Activated naive CD8-positive, alpha-beta T cell (primary cell): ENCODE results near the gene RAD51B.
"Not testable (repeated sequence)": the region's sequence is repeated elsewhere in the genome, so short reads cannot be mapped to it uniquely, and the experiment has no call there.

ENCODE experiments used
- H3K27ac Mint-ChIP-seq: one replicate; pipeline ENCODE4 v1.8.0; 2021; ENCODE audit warnings: mixed read lengths
- H3K27me3 Mint-ChIP-seq: one replicate; pipeline ENCODE4 v1.8.0; 2021; ENCODE audit warnings: mixed read lengths
- H3K36me3 Mint-ChIP-seq: one replicate; pipeline ENCODE4 v1.8.0; 2021; ENCODE audit warnings: mixed read lengths
- H3K4me1 Mint-ChIP-seq: one replicate; pipeline ENCODE4 v1.8.0; 2021; ENCODE audit warnings: low read depth, mixed read lengths
- H3K4me3 Mint-ChIP-seq: one replicate; pipeline ENCODE4 v1.8.0; 2021; ENCODE audit warnings: mild to moderate bottlenecking, mixed read lengths
- H3K9me3 Mint-ChIP-seq: one replicate; pipeline ENCODE4 v1.8.0; 2021; ENCODE audit warnings: low read depth, mixed read lengths

The RAD51B gene

DNA sequence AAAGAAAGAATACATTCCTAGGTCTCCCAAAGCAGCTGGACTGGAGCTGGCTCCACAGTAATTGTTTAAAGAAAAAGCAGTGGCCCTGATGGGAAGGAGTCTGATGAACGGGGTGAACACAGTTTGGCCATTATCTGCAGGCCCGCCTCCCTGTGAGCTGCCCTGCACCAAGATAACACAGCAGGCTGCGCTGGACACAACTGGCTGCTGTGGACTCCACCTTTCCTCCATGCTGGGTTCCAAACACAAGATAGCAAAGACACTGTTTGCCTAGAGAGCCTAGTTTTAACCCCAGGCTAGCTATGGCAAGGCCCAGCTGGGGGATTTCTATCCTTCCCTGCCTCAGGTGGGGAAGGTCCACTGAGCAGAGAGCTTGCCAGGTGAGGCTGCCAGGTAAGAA is 938.7 kb downstream of the RAD51B start:
- Mint-ChIP-seq H3K27ac (no peak overlapping the region), H3K4me3 (no peak overlapping the region), H3K4me1 (peaks cover 16% of the 10 kb centered on the region), H3K9me3 (no peaks in the 10 kb centered on the region), H3K27me3 (no peaks in the 10 kb centered on the region), H3K36me3 (no peaks in the 10 kb centered on the region)

DNA sequence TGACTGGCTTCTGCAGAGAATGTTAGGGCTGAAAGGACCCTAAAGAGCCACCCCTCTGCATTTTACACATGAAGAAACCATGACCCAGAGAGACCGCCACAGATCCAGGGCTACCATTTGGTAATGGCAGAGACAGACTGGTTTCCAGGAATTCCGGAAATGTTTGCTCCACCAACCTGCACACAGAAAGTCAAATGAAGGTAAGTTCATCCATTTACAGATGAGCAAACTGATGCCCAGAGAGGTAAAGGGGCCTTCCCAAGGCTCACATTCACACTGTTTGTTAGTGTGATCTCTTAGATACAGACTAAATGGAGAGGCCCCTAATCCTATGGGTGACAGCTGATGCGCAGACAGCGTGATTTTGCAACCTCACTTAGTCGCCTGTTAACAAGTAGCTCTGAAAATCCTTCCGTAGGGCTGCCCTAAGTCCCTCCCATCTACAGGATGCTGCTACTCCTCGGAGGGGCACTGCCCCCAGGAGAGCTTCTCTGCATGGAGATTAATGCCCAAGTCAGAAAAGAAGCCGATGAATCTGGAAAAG is 939.5 kb downstream of the RAD51B start:
- peaks cover 16% of the 10 kb centered on the region for H3K4me1 Mint-ChIP-seq
- no peaks in the 10 kb centered on the region for H3K36me3 Mint-ChIP-seq
- H3K27ac Mint-ChIP-seq = no peak overlapping the region
- H3K9me3 Mint-ChIP-seq = no peaks in the 10 kb centered on the region
- no peaks in the 10 kb centered on the region for H3K27me3 Mint-ChIP-seq
- H3K4me3 Mint-ChIP-seq = no peak overlapping the region

DNA sequence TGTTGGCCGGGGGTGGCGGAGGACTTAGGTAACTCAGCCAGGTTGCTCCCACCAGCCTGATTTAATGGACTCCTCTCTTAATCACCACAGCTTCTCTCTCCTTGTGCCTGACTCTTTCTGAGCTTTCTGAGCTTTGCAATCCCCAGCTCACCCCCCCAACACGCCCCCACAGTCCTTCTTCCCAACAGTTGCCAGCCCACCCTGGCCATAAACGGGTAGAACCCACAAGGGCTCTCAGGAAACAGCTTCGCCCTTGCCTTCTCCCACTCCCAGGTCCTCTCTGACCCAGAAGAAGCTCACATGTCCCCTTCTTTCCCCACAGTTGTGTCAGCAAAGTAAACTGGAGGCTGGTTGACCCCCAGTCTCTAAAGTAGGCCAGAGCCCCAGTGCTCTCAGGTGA is 940.4 kb downstream of the RAD51B start:
- no peaks in the 10 kb centered on the region for H3K36me3 Mint-ChIP-seq
- no peaks in the 10 kb centered on the region for H3K27me3 Mint-ChIP-seq
- no peak overlapping the region for H3K4me3 Mint-ChIP-seq
- peaks cover 20% of the 10 kb centered on the region for H3K4me1 Mint-ChIP-seq
- no peak overlapping the region for H3K27ac Mint-ChIP-seq
- H3K9me3 Mint-ChIP-seq = no peaks in the 10 kb centered on the region

DNA sequence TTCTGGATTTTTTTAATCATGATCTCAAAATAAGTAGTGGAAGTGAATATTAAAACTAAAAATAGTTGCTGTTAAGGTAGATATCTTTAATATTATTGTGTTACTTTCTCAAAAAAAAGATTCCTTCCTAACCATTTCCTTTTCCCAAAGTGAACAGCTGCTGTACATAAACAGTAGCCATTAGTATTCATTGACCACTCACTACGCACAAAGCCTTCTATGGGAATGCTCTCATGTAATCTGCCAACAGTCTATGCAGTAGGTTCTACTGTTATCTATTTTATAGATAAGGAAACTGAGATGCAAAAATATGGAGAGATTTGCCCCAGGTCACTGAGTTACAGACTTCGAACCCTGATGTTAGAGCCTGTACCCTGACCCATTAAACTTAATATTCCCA is 941.2 kb downstream of the RAD51B start:
- no peaks in the 10 kb centered on the region for H3K9me3 Mint-ChIP-seq
- H3K27me3 Mint-ChIP-seq = no peaks in the 10 kb centered on the region
- peaks cover 25% of the 10 kb centered on the region for H3K4me1 Mint-ChIP-seq
- no peak overlapping the region for H3K27ac Mint-ChIP-seq
- H3K4me3 Mint-ChIP-seq = no peak overlapping the region
- H3K36me3 Mint-ChIP-seq = no peaks in the 10 kb centered on the region

DNA sequence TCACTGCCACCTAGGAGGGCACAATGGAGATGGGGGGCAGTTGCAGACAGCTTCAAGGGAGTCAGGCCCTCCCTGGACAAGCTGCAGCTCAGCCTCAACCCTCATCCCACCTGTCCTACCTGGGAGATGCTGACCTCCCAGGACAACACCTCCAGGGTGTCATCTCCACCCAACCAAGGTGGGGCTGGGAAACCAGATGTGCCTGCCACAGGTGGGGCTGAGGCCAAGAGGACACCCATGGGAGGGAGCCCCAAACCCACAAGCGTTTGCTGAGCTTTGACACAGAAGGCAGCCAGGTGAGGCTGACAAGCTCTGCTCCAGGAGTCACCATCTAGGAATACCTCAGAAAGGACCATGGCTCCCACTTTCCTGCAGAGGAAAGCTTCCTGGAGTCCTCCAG is 941.8 kb downstream of the RAD51B start:
- H3K36me3 Mint-ChIP-seq = no peaks in the 10 kb centered on the region
- H3K9me3 Mint-ChIP-seq = no peaks in the 10 kb centered on the region
- no peaks in the 10 kb centered on the region for H3K27me3 Mint-ChIP-seq
- H3K4me1 Mint-ChIP-seq = peaks cover 24% of the 10 kb centered on the region
- H3K27ac Mint-ChIP-seq = no peak overlapping the region
- no peak overlapping the region for H3K4me3 Mint-ChIP-seq

DNA sequence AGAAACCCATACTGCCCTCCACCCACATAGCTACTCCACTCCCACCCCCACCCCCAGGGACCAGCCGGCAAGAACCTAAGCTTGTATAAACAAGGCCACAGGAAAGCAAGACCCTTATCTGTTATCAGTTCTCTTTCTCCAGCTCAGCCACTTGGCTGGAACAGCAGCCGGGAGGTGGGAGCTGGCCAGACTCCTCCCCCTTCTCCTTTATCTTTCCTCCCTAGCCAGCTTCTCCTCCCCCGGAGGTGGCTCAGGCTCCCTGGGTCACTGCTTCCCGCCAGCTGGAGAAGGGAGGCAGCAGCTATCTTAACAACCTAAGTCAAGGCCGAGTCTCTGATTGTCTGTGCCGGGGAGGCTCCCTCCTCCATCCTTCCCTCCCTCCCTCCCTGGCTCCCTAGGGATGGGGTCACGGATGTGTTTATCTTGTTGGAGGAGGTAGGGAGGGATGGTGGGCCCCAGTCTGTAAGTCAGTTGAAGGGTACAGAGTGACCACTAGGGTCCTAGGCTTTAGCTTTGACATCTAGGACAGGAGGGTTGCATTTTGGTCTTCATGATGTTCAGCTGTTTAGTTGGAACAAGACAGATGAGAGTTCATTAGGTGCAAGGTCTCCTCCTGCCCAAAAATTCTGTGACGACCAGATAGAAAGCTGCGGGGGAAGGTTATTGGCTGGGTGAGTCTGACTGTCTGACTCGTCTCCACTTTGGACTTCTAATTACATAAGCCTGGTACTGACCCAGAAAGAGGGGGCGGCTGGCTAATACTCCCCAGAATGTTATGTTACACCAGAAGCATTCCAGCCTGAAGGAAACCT is 943.6 kb downstream of the RAD51B start:
- H3K4me3 Mint-ChIP-seq = no peak overlapping the region
- no peaks in the 10 kb centered on the region for H3K36me3 Mint-ChIP-seq
- no peak overlapping the region for H3K27ac Mint-ChIP-seq
- peaks cover 26% of the 10 kb centered on the region for H3K4me1 Mint-ChIP-seq
- H3K9me3 Mint-ChIP-seq = no peaks in the 10 kb centered on the region
- H3K27me3 Mint-ChIP-seq = no peaks in the 10 kb centered on the region

DNA sequence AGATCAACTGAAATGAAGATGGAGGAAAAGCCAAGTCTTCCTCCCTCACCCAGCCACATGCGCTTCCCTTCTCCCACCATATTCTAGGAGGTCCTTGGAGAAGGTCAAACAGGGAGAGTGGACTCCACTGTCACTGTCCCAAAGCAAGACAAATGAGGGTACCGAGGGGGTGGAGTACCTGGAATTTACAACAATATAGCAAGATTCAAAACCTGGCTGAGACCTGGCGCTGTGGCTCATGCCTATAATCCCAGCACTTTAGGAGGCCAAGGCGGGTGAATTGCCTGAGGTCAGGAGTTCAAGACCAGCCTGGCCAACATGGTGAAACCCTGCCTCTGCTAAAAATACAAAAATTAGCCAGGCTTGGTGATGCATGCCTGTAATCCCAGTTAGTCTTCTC is 944.3 kb downstream of the RAD51B start:
- H3K4me3 Mint-ChIP-seq, H3K36me3 Mint-ChIP-seq, H3K27ac Mint-ChIP-seq, H3K27me3 Mint-ChIP-seq, H3K9me3 Mint-ChIP-seq: not testable (repeated sequence)
- peaks cover 25% of the 10 kb centered on the region for H3K4me1 Mint-ChIP-seq

DNA sequence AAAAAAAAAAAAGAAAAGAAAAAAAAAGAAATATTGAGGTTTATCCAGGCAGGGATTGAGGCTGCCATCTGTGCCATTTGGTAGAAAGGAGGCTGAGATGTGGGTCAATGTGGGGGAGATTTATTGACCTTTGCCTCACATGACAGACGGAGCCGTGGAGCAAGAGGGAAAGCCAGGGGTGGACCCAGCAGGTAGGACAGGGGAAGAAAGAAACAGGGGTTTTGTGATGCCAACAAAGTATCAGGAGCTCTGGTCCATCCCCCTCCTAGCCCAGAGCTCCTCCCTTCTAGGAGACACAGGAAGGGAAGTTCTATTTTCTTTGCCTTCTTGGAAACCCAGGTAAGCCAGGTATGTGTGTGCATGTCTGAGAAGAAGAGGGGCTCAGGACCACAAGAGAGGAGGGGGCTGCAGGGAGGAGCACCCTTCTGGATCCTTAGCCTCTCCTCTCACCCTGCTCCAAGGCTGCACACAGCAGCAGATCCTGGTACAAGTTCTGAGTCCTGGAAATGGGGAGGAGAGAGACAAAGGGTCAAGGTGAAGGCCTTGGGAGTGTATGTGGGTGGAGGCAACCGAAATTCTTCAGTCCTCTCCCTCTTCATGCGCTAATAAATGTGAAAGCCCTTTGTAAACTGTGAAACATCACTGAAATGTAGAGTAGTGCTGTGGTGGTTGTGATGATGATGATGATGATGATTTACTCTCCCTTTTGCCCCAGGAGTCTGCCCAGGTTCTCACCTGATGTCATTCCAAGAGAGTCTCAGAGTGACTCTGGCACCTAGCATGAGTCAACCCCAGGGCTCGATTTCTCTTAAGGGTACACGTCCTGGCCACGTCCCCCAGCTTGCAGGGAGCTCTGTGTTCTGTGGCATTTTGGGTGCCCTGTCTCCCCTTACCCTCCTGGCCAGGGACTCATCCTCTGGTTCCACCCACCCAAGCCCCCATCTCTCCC is 947.0 kb downstream of the RAD51B start:
- Mint-ChIP-seq H3K27ac (no peak overlapping the region), H3K36me3 (no peaks in the 10 kb centered on the region), H3K9me3 (no peaks in the 10 kb centered on the region), H3K27me3 (no peaks in the 10 kb centered on the region), H3K4me3 (no peak overlapping the region), H3K4me1 (peaks cover 33% of the 10 kb centered on the region)

DNA sequence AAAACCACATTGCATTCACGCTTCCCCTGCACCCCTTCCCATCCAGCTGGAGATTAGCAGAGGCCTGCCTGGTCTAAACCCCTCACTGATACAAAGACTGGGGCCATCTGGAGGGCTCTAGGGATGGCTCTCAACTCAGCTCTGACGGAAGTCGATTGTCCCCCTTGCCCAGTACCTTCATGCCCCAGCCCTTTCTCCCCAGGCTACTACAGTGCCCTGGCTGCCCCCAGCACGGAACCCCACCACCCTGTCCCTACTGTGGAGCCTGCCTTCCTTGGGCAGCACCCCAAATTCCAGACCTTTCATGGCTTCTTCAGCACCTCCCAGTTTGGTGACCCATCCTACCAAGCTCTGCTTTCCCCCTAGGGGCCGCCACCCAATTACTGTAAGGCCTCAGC is 947.7 kb downstream of the RAD51B start:
- Mint-ChIP-seq H3K4me1 (peaks cover 39% of the 10 kb centered on the region), H3K4me3 (no peak overlapping the region), H3K9me3 (no peaks in the 10 kb centered on the region), H3K27ac (no peak overlapping the region), H3K36me3 (no peaks in the 10 kb centered on the region), H3K27me3 (no peaks in the 10 kb centered on the region)

DNA sequence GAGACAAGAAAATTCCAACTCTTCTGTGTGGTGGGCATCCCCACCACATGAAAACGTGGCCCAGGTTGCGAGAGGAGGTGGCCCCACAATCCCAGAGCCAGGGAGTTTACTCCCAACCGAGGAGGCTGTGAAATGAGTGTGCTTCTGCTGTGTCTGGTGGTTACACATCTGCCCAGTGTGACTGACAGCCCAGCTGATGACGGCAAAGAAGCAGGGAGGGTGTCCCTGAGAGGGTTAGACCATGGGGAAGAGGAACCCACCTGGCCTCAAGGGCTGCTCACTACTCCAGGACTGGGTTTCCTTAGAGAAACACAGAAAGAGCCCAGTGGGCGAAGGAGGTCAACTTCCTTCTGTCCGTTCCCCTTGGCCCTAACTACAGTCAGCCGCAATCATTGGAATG is 948.7 kb downstream of the RAD51B start:
- no peak overlapping the region for H3K4me3 Mint-ChIP-seq
- no peaks in the 10 kb centered on the region for H3K9me3 Mint-ChIP-seq
- peaks cover 48% of the 10 kb centered on the region for H3K4me1 Mint-ChIP-seq
- H3K36me3 Mint-ChIP-seq = no peaks in the 10 kb centered on the region
- no peak overlapping the region for H3K27ac Mint-ChIP-seq
- H3K27me3 Mint-ChIP-seq = no peaks in the 10 kb centered on the region

DNA sequence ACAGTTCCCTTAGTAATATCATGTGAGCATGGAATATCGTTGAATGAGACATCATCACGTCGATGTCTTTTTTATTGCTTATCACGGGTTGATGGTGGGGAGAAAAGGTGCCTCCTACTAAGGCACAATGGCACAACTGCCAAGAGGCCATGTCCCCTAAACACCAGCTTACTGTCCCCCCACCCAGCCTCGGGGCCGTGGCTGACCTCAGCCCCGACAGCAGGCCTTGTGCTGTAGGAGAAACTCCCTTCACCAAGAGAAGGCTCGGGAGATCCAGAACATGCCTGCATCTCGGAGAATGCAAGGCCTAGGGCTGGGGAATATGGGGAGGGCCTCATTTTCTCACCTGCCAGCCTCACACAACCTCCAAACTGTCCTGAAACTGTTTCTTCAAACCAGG is 950.5 kb downstream of the RAD51B start:
- Mint-ChIP-seq H3K4me3 (no peak overlapping the region), H3K27ac (no peak overlapping the region), H3K27me3 (no peaks in the 10 kb centered on the region), H3K36me3 (no peaks in the 10 kb centered on the region), H3K9me3 (no peaks in the 10 kb centered on the region), H3K4me1 (peaks cover 54% of the 10 kb centered on the region)

DNA sequence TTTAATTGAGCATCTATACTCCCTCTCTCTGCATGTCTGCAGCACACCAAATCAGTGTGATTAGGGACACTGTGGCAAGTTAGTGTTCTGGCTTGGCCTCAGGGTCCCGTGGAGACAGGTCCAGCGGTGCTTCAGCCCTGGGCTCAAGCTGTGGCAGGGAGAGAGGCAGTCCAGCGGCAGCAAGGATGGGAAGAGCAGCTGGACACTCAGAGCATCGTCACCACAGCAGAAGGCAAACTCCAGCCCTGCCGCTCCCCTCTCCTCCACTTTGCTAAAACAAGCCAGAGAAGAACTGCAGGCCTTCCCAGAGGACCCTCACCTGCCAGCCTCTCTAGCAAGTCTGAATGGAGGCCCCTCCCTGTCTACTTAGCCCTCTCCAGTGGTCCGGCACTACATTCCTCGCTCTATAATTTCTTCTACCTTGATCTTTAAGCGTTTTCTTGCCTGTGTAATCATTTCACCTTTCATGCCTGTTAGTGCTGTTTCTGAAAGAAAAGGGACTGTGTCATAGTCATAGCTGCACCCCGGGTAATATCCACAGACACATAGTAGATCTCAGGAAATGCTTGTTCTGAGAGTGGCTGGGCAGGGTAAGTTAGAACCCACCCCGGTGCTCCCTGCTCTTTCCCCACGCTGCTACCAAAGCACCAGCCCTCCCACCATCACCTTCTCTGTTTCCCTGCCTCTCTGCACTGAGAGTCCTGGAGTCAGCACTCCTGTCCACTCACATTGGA is 951.1 kb downstream of the RAD51B start:
- H3K4me1 Mint-ChIP-seq = peaks cover 54% of the 10 kb centered on the region
- peaks cover 3% of the 10 kb centered on the region for H3K9me3 Mint-ChIP-seq
- peak overlapping the region; percentile 41 for H3K27ac Mint-ChIP-seq
- H3K27me3 Mint-ChIP-seq = no peaks in the 10 kb centered on the region
- H3K36me3 Mint-ChIP-seq = no peaks in the 10 kb centered on the region
- H3K4me3 Mint-ChIP-seq = no peak overlapping the region

DNA sequence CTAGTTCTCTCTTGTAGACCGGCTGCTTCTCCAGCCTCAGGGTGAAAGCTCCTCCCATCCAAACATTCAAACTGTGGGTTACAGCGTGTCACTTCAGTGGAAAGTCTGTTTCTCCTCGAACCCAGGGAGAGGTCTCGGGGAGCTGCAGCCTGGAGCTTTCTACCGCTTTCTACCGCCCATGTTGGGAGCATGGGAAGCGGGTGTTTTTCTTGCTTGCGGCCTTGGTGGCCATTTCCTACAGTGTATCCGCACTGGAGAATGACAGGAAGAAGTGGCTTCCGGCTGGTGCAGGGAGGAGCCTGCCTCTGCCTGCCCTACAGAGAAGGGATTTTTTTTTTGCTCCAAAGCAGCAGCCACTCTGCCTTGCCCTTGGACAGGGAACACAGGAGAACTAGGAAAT is 952.1 kb downstream of the RAD51B start:
- Mint-ChIP-seq H3K4me1 (peaks cover 54% of the 10 kb centered on the region), H3K36me3 (no peaks in the 10 kb centered on the region), H3K27me3 (no peaks in the 10 kb centered on the region), H3K9me3 (peaks cover 4% of the 10 kb centered on the region), H3K4me3 (no peak overlapping the region), H3K27ac (peak overlapping the region; percentile 62)

DNA sequence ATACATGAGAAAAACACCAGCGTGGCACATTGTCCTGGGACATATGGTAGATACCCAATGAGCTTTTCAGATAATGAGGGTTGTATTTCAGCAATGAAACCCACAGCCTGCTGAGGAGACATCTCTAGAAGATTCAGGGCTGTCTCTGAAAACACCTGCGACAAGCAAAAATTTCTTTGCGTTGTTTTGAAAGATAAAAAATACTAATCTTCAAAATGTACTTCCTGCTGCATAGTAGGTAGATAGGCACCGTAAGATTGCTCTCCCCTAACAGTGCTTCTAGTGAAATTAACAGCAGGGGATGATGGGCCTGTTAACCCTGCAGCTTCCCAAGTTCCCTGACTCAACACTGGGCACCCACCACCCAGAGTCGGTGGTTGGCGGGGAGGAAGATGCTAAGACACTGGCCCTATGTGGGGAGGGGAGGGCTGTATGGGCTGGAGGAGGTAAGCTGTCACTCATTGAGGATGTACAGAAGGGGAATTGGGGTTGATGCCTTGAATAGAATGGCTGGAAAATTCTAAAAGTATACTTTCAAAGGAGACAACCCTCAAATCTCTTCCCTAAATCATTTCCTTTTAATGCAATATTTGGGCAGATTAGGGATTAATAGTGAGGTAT is 953.3 kb downstream of the RAD51B start:
- Mint-ChIP-seq H3K27me3 (no peaks in the 10 kb centered on the region), H3K36me3 (no peaks in the 10 kb centered on the region), H3K4me1 (peaks cover 46% of the 10 kb centered on the region), H3K9me3 (peaks cover 4% of the 10 kb centered on the region), H3K27ac (peak overlapping the region; percentile 75), H3K4me3 (no peak overlapping the region)
